Measurements from ENCODE around the gene SYTL1. TPM values are rescaled to one million over a fixed set of nuclear protein-coding genes. Genes with fewer than 3 reads are reported as not detected.
A peak's percentile ranks its signal among the peaks of the same experiment; 100 is the strongest.

The SYTL1 gene
- total RNA-seq, 1 donor from 2014 or later, result 56.2 TPM

GRCh38 chr1:27357281-27358037, 15.6 kb downstream of the SYTL1 start:
- TF ChIP-seq POLR2AphosphoS5 (IDR thresholded peaks at IDR 0.05; ENCODE audit: insufficient read depth in 1 of 2, low read depth in 1 of 2), result peak in 1 of 2 donors; percentile 38
- TF ChIP-seq POLR2A (IDR thresholded peaks at IDR 0.05), result no peak
- TF ChIP-seq CTCF (IDR thresholded peaks at IDR 0.05), result peak; percentile 88 to 96 (median 93)
- Histone ChIP-seq H3K4me3 (no peak overlapping the region), H3K4me1 (peaks cover 12% of the 10 kb centered on the region), H3K27me3 (no peaks in the 10 kb centered on the region), H3K27ac (peak overlapping the region; percentile 42), H3K9me3 (no peaks in the 10 kb centered on the region), H3K36me3 (peaks cover 0 to 87% of the 10 kb centered on the region in 2 donors)
- intact Hi-C loops (cut with DNase I), result loop anchor here (2.0 kb wide), 1 partner anchor 37 kb away; no protein-coding TSS in a partner anchor
- no peak for DNase-seq (ENCODE audit: extremely low spot score in 2 of 2)

GRCh38 chr1:27358038-27358927, 16.5 kb downstream of the SYTL1 start:
- DNase-seq (ENCODE audit: extremely low spot score in 2 of 2), result no peak
- peaks cover 0 to 92% of the 10 kb centered on the region in 2 donors for H3K36me3 ChIP-seq
- no peaks in the 10 kb centered on the region for H3K9me3 ChIP-seq
- H3K4me1 ChIP-seq, result peaks cover 14% of the 10 kb centered on the region
- H3K27me3 ChIP-seq, result no peaks in the 10 kb centered on the region
- H3K4me3 ChIP-seq, result no peak overlapping the region
- H3K27ac ChIP-seq, result no peak overlapping the region
- intact Hi-C loops (cut with DNase I), result no loop called here
- TF ChIP-seq POLR2A (IDR thresholded peaks at IDR 0.05) (no peak), CTCF (IDR thresholded peaks at IDR 0.05) (no peak), POLR2AphosphoS5 (IDR thresholded peaks at IDR 0.05; ENCODE audit: insufficient read depth in 1 of 2, low read depth in 1 of 2) (no peak)

DNA sequence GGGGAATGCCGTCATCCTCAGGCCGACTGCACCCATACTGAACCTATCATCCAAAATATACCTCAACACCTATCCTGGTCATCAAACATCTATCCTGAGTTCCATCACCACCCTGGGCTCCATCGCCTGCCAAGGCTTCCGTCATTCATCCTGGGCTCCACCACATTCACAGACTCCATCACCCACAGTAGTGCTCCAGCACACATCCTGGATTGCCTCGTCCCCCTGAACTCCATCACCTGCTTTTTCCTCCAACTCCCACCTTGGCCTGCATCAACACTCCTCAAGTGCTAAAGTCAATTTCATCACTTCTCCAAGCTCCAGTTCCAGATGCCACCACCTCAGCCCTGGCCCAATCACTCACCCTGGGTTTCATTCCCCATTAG, 17.1 kb downstream of the SYTL1 start:
- no peak overlapping the region for H3K4me3 ChIP-seq
- H3K4me1 ChIP-seq, result peaks cover 21% of the 10 kb centered on the region
- no peak for TF ChIP-seq POLR2AphosphoS5 (IDR thresholded peaks at IDR 0.05; ENCODE audit: insufficient read depth in 1 of 2, low read depth in 1 of 2)
- TF ChIP-seq POLR2A (IDR thresholded peaks at IDR 0.05), result no peak
- no peak for TF ChIP-seq CTCF (IDR thresholded peaks at IDR 0.05)
- no peaks in the 10 kb centered on the region for H3K9me3 ChIP-seq
- H3K36me3 ChIP-seq, result peaks cover 0 to 92% of the 10 kb centered on the region in 2 donors
- no peak for DNase-seq (ENCODE audit: extremely low spot score in 2 of 2)
- H3K27ac ChIP-seq, result no peak overlapping the region
- intact Hi-C loops (cut with DNase I), result no loop called here
- no peaks in the 10 kb centered on the region for H3K27me3 ChIP-seq

GRCh38 chr1:27359822-27360158, 18.0 kb downstream of the SYTL1 start:
- TF ChIP-seq POLR2AphosphoS5 (IDR thresholded peaks at IDR 0.05; ENCODE audit: insufficient read depth in 1 of 2, low read depth in 1 of 2), result no peak
- H3K27me3 ChIP-seq, result no peaks in the 10 kb centered on the region
- no peak overlapping the region for H3K4me3 ChIP-seq
- DNase-seq (ENCODE audit: extremely low spot score in 2 of 2), result no peak
- H3K27ac ChIP-seq, result no peak overlapping the region
- intact Hi-C loops (cut with DNase I), result no loop called here
- no peaks in the 10 kb centered on the region for H3K9me3 ChIP-seq
- H3K36me3 ChIP-seq, result peaks cover 0 to 89% of the 10 kb centered on the region in 2 donors
- peaks cover 29% of the 10 kb centered on the region for H3K4me1 ChIP-seq

- H3K4me3 ChIP-seq, result peak overlapping the region in 1 of 2 donors; percentile 12
- no peaks in the 10 kb centered on the region for H3K27me3 ChIP-seq
- no peak for DNase-seq (ENCODE audit: extremely low spot score in 2 of 2)
- intact Hi-C loops (cut with DNase I), result no loop called here
- peaks cover 35% of the 10 kb centered on the region for H3K4me1 ChIP-seq
- TF ChIP-seq POLR2AphosphoS5 (IDR thresholded peaks at IDR 0.05; ENCODE audit: insufficient read depth in 1 of 2, low read depth in 1 of 2), result no peak
- no peak for TF ChIP-seq CTCF (IDR thresholded peaks at IDR 0.05)
- no peak for TF ChIP-seq POLR2A (IDR thresholded peaks at IDR 0.05)
- no peaks in the 10 kb centered on the region for H3K9me3 ChIP-seq
- H3K36me3 ChIP-seq, result peaks cover 0 to 83% of the 10 kb centered on the region in 2 donors
- H3K27ac ChIP-seq, result no peak overlapping the region
These were observed 18.6 kb downstream of the SYTL1 start for GRCh38 chr1:27360159-27361043.
